ENCODE measurements around the gene GLRX. TPM values are rescaled to one million over a fixed set of nuclear protein-coding genes. Genes with fewer than 3 reads are reported as not detected.

GLRX gene
- total and polyA plus RNA-seq, 2 of the 13 experiments (the other 11 are each of a cell fraction or from before 2014, with no cell fraction given) = 63.8 to 499 TPM

GRCh38 chr5:95823738-95824609 lies 1.4 kb upstream of the GLRX start (continued):
- TF ChIP-seq, protein P1, sequence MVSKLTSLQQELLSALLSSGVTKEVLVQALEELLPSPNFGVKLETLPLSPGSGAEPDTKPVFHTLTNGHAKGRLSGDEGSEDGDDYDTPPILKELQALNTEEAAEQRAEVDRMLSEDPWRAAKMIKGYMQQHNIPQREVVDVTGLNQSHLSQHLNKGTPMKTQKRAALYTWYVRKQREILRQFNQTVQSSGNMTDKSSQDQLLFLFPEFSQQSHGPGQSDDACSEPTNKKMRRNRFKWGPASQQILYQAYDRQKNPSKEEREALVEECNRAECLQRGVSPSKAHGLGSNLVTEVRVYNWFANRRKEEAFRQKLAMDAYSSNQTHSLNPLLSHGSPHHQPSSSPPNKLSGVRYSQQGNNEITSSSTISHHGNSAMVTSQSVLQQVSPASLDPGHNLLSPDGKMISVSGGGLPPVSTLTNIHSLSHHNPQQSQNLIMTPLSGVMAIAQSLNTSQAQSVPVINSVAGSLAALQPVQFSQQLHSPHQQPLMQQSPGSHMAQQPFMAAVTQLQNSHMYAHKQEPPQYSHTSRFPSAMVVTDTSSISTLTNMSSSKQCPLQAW (CRISPR knock-in tag; IDR thresholded peaks at IDR 0.05) = peak; percentile 44; the same call in 1 of the 2 replicates
- TF ChIP-seq ERF (CRISPR knock-in tag; IDR thresholded peaks at IDR 0.05) (peak; percentile 87; the same call in 1 of the 2 replicates), TEF (CRISPR knock-in tag; IDR thresholded peaks at IDR 0.05) (0 out of 2 replicates have a peak, but pooled peaks have one; percentile 34), STAG1 (CRISPR knock-in tag; IDR thresholded peaks at IDR 0.05) (no peak), POLR2G (IDR thresholded peaks at IDR 0.05; ENCODE audit: low read depth, low read length) (peak; percentile 73; the same call in 1 of the 2 replicates), ARNTL (CRISPR knock-in tag; IDR thresholded peaks at IDR 0.05) (peak; percentile 57; the same call in 1 of the 2 replicates), NR2F6 (IDR thresholded peaks at IDR 0.05) (0 out of 2 replicates have a peak, but pooled peaks have one; percentile 3), NR2F6 (CRISPR knock-in tag; IDR thresholded peaks at IDR 0.05) (no peak), GRHL1 (CRISPR knock-in tag; conservative IDR thresholded peaks at IDR 0.05) (no peak), ETV5 (CRISPR knock-in tag; IDR thresholded peaks at IDR 0.05; ENCODE audit: borderline replicate concordance) (peak; percentile 85), HOMEZ (CRISPR knock-in tag; IDR thresholded peaks at IDR 0.05; ENCODE audit: low read depth) (peak; percentile 65; the same call in 1 of the 2 replicates), EED (CRISPR knock-in tag; IDR thresholded peaks at IDR 0.05) (no peak), ZNF747 (CRISPR knock-in tag; IDR thresholded peaks at IDR 0.05; ENCODE audit: borderline replicate concordance) (0 out of 2 replicates have a peak, but pooled peaks have one; percentile 17), MYC (CRISPR knock-in tag; IDR thresholded peaks at IDR 0.05; ENCODE audit: borderline replicate concordance) (peak; percentile 35; the same call in 1 of the 2 replicates), XRCC5 (optimal IDR thresholded peaks at IDR 0.05; ENCODE audit: low read length) (peak; percentile 67), ATF7 (IDR thresholded peaks at IDR 0.05) (no peak), ATF7 (CRISPR knock-in tag; IDR thresholded peaks at IDR 0.05) (no peak), HOXA3 (CRISPR knock-in tag; IDR thresholded peaks at IDR 0.05) (peak; percentile 53; the same call in 1 of the 2 replicates), SMAD9 (CRISPR knock-in tag; IDR thresholded peaks at IDR 0.05) (no peak), CSRNP1 (CRISPR knock-in tag; IDR thresholded peaks at IDR 0.05) (no peak), MAFF (IDR thresholded peaks at IDR 0.05; ENCODE audit: low read depth, low read length) (no peak), SNAPC2 (CRISPR knock-in tag; IDR thresholded peaks at IDR 0.05) (peak; percentile 48; the same call in 1 of the 2 replicates)

All from HepG2 (cell line).